ENCODE measurements around the gene PIK3R1.

The PIK3R1 gene

GRCh38 chr5:68181039-68181599, 34.4 kb upstream of the PIK3R1 start:
- H3K27me3 ChIP-seq (ENCODE audit: control insufficient read depth, insufficient read depth, low read length), result no peaks in the 10 kb centered on the region
- no peak overlapping the region for H3K27ac ChIP-seq (ENCODE audit: low read length)
- no peak overlapping the region for H3K9ac ChIP-seq (ENCODE audit: low read length)
- no peaks in the 10 kb centered on the region for H3K36me3 ChIP-seq (ENCODE audit: control insufficient read depth, low read depth, low read length)
- H3K4me3 ChIP-seq (ENCODE audit: low read length), result no peak overlapping the region
- H3K9me3 ChIP-seq (ENCODE audit: control insufficient read depth, low read depth, low read length), result no peaks in the 10 kb centered on the region
- no peaks in the 10 kb centered on the region for H3K4me1 ChIP-seq (ENCODE audit: control insufficient read depth, low read depth, low read length)

DNA sequence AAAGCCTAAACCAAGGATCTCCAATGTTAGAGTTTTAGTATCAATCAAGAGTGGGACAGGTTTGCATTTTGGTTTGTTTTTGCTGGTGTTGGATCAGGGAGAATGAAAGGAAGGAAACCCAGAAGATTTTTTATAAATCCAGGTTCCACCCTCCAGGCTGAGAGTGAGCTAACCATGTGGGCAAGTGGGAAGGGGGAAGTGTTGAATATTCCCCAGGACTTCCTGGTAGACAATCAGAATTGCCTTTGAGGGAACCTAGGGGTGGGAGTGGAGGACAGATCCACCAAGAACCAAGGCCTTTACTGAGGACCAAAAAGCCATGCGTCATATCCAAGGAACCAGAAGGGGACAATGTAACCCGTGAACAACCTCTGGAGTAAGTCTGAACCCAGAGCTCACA, 33.5 kb upstream of the PIK3R1 start:
- Histone ChIP-seq H3K9ac (ENCODE audit: low read length) (no peak overlapping the region), H3K4me1 (ENCODE audit: control insufficient read depth, low read depth, low read length) (peaks cover 2% of the 10 kb centered on the region), H3K4me3 (ENCODE audit: low read length) (no peak overlapping the region), H3K27me3 (ENCODE audit: control insufficient read depth, insufficient read depth, low read length) (no peaks in the 10 kb centered on the region), H3K36me3 (ENCODE audit: control insufficient read depth, low read depth, low read length) (no peaks in the 10 kb centered on the region), H3K9me3 (ENCODE audit: control insufficient read depth, low read depth, low read length) (no peaks in the 10 kb centered on the region), H3K27ac (ENCODE audit: low read length) (no peak overlapping the region)

DNA sequence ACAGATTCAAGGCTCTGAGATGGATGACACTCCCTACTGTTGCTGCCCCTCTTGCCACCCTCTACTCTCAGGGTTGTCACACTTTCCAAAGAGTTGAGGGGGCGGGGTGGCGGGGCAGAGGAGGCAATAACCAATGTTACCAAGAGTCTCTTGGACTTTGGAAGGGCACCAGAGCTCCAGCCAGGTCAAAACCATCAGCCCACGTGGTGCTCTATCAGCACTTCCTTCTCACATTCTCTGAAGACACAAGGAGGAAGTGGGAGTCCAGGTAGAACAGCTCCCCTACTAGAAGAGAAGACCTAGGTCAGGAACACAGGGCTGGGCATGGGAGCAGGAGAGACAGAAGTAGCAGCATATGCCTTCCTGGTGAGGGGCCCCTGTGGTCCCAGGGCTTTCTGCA, 33.0 kb upstream of the PIK3R1 start:
- no peak overlapping the region for H3K4me3 ChIP-seq (ENCODE audit: low read length)
- no peak overlapping the region for H3K27ac ChIP-seq (ENCODE audit: low read length)

GRCh38 chr5:68187268-68188055, 28.1 kb upstream of the PIK3R1 start:
- H3K9ac ChIP-seq (ENCODE audit: low read length), result peak overlapping the region; percentile 48
- peak overlapping the region; percentile 39 for H3K4me3 ChIP-seq (ENCODE audit: low read length)

More for the DNA sequence above, 33.0 kb upstream of the PIK3R1 start:
- H3K27me3 ChIP-seq (ENCODE audit: control insufficient read depth, insufficient read depth, low read length), result no peaks in the 10 kb centered on the region
- H3K9me3 ChIP-seq (ENCODE audit: control insufficient read depth, low read depth, low read length), result no peaks in the 10 kb centered on the region
- H3K36me3 ChIP-seq (ENCODE audit: control insufficient read depth, low read depth, low read length), result no peaks in the 10 kb centered on the region
- no peak overlapping the region for H3K9ac ChIP-seq (ENCODE audit: low read length)
- H3K4me1 ChIP-seq (ENCODE audit: control insufficient read depth, low read depth, low read length), result peaks cover 3% of the 10 kb centered on the region

DNA sequence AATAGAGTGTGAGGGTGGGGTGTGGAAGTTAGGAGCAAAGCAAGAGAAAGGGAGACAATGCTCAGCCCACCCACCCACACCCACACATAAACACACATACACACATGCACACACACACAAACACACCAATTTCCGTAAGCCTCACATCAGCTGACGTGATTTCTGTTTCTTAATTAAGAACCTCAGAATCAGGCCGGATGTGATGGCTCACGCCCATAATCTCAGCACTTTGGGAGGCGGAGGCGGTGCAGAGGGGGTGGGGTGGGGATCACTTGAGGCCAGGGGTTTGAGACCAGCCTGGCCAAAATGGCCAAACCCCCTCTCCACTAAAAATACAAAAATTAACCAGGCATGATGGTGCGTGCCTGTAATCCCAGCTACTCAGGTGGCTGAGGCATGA, 26.4 kb upstream of the PIK3R1 start:
- Histone ChIP-seq H3K27me3 (ENCODE audit: control insufficient read depth, insufficient read depth, low read length) (peaks cover 8% of the 10 kb centered on the region), H3K36me3 (ENCODE audit: control insufficient read depth, low read depth, low read length) (no peaks in the 10 kb centered on the region), H3K9ac (ENCODE audit: low read length) (no peak overlapping the region), H3K4me3 (ENCODE audit: low read length) (no peak overlapping the region), H3K4me1 (ENCODE audit: control insufficient read depth, low read depth, low read length) (peaks cover 50% of the 10 kb centered on the region), H3K9me3 (ENCODE audit: control insufficient read depth, low read depth, low read length) (no peaks in the 10 kb centered on the region), H3K27ac (ENCODE audit: low read length) (no peak overlapping the region)

More at GRCh38 chr5:68187268-68188055, 28.1 kb upstream of the PIK3R1 start:
- peaks cover 8% of the 10 kb centered on the region for H3K27me3 ChIP-seq (ENCODE audit: control insufficient read depth, insufficient read depth, low read length)
- peak overlapping the region; percentile 61 for H3K27ac ChIP-seq (ENCODE audit: low read length)
- H3K4me1 ChIP-seq (ENCODE audit: control insufficient read depth, low read depth, low read length), result peaks cover 33% of the 10 kb centered on the region
- no peaks in the 10 kb centered on the region for H3K9me3 ChIP-seq (ENCODE audit: control insufficient read depth, low read depth, low read length)
- H3K36me3 ChIP-seq (ENCODE audit: control insufficient read depth, low read depth, low read length), result no peaks in the 10 kb centered on the region

GRCh38 chr5:68189613-68190012, 25.9 kb upstream of the PIK3R1 start:
- H3K4me1 ChIP-seq (ENCODE audit: control insufficient read depth, low read depth, low read length), result peaks cover 55% of the 10 kb centered on the region
- H3K36me3 ChIP-seq (ENCODE audit: control insufficient read depth, low read depth, low read length), result no peaks in the 10 kb centered on the region
- no peak overlapping the region for H3K27ac ChIP-seq (ENCODE audit: low read length)
- no peak overlapping the region for H3K9ac ChIP-seq (ENCODE audit: low read length)
- H3K4me3 ChIP-seq (ENCODE audit: low read length), result no peak overlapping the region
- peaks cover 8% of the 10 kb centered on the region for H3K27me3 ChIP-seq (ENCODE audit: control insufficient read depth, insufficient read depth, low read length)
- H3K9me3 ChIP-seq (ENCODE audit: control insufficient read depth, low read depth, low read length), result no peaks in the 10 kb centered on the region

DNA sequence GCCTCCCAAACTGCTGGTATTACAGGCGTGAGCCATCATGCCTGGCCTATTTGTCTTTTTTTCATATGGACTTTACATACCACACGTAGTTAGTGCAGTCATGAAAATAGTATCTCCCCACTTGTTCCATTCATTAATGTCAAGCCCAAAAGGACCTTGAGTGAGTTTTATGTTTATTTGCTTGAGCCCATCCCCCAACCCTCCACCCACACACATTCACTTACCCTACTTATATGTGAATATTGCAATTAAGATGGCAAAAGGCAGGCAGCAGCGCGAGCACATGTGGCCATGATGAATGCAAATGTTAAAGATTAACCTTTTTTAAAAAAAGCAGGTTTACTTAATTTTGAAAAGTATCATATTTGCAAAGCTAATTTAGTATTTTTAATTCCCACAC, 24.9 kb upstream of the PIK3R1 start:
- Histone ChIP-seq H3K4me3 (ENCODE audit: low read length) (no peak overlapping the region), H3K27ac (ENCODE audit: low read length) (no peak overlapping the region), H3K4me1 (ENCODE audit: control insufficient read depth, low read depth, low read length) (peaks cover 59% of the 10 kb centered on the region), H3K9me3 (ENCODE audit: control insufficient read depth, low read depth, low read length) (no peaks in the 10 kb centered on the region), H3K36me3 (ENCODE audit: control insufficient read depth, low read depth, low read length) (no peaks in the 10 kb centered on the region), H3K9ac (ENCODE audit: low read length) (no peak overlapping the region), H3K27me3 (ENCODE audit: control insufficient read depth, insufficient read depth, low read length) (peaks cover 8% of the 10 kb centered on the region)

- Histone ChIP-seq H3K27ac (ENCODE audit: low read length) (no peak overlapping the region), H3K9ac (ENCODE audit: low read length) (no peak overlapping the region), H3K4me1 (ENCODE audit: control insufficient read depth, low read depth, low read length) (peaks cover 59% of the 10 kb centered on the region), H3K36me3 (ENCODE audit: control insufficient read depth, low read depth, low read length) (no peaks in the 10 kb centered on the region), H3K4me3 (ENCODE audit: low read length) (no peak overlapping the region), H3K27me3 (ENCODE audit: control insufficient read depth, insufficient read depth, low read length) (peaks cover 8% of the 10 kb centered on the region), H3K9me3 (ENCODE audit: control insufficient read depth, low read depth, low read length) (no peaks in the 10 kb centered on the region)
Observed at GRCh38 chr5:68191083-68191791, 24.3 kb upstream of the PIK3R1 start.

- peak overlapping the region; percentile 10 for H3K4me3 ChIP-seq (ENCODE audit: low read length)
- peak overlapping the region; percentile 24 for H3K27ac ChIP-seq (ENCODE audit: low read length)
- H3K9ac ChIP-seq (ENCODE audit: low read length), result no peak overlapping the region
- H3K36me3 ChIP-seq (ENCODE audit: control insufficient read depth, low read depth, low read length), result no peaks in the 10 kb centered on the region
- H3K9me3 ChIP-seq (ENCODE audit: control insufficient read depth, low read depth, low read length), result no peaks in the 10 kb centered on the region
- H3K27me3 ChIP-seq (ENCODE audit: control insufficient read depth, insufficient read depth, low read length), result peaks cover 8% of the 10 kb centered on the region
- peaks cover 55% of the 10 kb centered on the region for H3K4me1 ChIP-seq (ENCODE audit: control insufficient read depth, low read depth, low read length)
Observed at GRCh38 chr5:68192679-68193060, 22.9 kb upstream of the PIK3R1 start.

DNA sequence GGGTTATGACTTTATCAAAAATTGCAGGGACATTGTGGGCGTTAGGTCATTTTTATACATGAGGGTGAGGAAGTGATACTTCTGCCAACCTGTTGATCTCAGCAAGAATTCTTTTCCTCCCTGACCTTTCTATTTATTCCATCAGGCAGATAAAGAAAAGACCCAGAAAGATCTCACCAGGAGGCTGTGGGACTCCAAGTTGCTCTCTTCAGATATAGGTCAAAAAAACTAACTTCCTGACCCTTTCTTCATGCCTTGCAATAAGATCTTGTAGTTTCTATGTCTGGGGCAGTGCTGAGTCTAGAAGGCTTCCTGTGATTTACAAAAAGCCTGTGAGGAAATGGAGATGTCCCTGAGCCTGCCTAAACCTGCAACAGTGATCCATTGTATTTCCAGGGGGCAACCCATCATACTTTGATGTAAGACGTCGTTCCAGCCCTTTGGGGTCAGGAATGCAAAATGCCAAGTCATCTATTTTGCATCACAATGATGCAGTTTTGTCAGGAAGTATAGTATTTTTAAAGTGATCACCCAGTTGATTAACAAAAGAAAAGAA, 22.0 kb upstream of the PIK3R1 start:
- H3K36me3 ChIP-seq (ENCODE audit: control insufficient read depth, low read depth, low read length), result no peaks in the 10 kb centered on the region
- H3K9ac ChIP-seq (ENCODE audit: low read length), result no peak overlapping the region
- H3K4me3 ChIP-seq (ENCODE audit: low read length), result peak overlapping the region; percentile 5
- H3K9me3 ChIP-seq (ENCODE audit: control insufficient read depth, low read depth, low read length), result no peaks in the 10 kb centered on the region
- peaks cover 4% of the 10 kb centered on the region for H3K27me3 ChIP-seq (ENCODE audit: control insufficient read depth, insufficient read depth, low read length)
- peaks cover 47% of the 10 kb centered on the region for H3K4me1 ChIP-seq (ENCODE audit: control insufficient read depth, low read depth, low read length)
- no peak overlapping the region for H3K27ac ChIP-seq (ENCODE audit: low read length)

DNA sequence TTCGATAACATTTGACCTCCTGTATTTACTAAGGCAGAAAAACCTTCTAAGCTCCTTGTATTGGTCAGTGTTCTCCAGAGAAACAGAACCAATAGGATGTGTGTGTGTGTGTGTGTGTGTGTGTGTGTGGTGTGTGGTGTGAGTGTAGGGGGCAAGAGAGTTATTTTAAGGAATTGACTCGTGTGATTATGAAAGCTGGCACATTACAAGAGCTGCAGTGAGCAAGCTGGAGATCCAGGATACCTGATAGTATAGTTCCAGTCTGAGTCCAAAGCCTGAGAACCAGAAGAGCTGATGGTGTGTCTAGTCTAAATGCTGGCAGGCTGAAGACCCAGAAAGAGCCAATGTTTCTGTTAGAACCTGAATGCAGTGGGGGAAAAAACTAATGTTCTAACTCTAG, 21.2 kb upstream of the PIK3R1 start:
- Histone ChIP-seq H3K27ac (ENCODE audit: low read length) (no peak overlapping the region), H3K4me3 (ENCODE audit: low read length) (no peak overlapping the region), H3K36me3 (ENCODE audit: control insufficient read depth, low read depth, low read length) (no peaks in the 10 kb centered on the region), H3K9ac (ENCODE audit: low read length) (no peak overlapping the region), H3K27me3 (ENCODE audit: control insufficient read depth, insufficient read depth, low read length) (no peaks in the 10 kb centered on the region), H3K4me1 (ENCODE audit: control insufficient read depth, low read depth, low read length) (peaks cover 43% of the 10 kb centered on the region), H3K9me3 (ENCODE audit: control insufficient read depth, low read depth, low read length) (no peaks in the 10 kb centered on the region)

Data from iPS-18a (cell line).